ENCODE measurements around the gene GFY.

DNA sequence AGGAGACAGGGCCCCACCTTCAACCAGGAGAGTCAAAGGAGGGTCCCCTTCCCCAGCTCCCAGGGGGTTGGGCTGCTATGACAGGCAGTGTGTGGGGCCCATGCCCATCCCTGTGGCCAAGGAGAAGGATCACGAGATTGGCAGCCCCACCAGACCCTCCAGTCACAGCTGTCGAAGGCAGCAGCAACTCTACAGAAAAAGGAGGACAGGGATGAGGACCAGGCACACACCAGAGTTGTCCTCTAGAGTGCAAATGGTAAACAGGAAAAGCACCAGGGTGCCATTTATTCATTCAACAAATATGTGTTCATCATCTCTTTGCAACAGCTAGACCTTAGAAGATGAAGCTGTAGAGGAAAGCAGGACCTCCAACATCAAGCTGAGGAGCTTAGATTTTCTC, 6.0 kb upstream of the GFY start:
- no peak for TF ChIP-seq POLR2A (IDR thresholded peaks at IDR 0.05)
- no peak for TF ChIP-seq CTCF (IDR thresholded peaks at IDR 0.05)
